Thoracic aorta (tissue), 2 donors: ENCODE results near the gene SETD3. TPM values are rescaled to one million over a fixed set of nuclear protein-coding genes. Genes with fewer than 3 reads are reported as not detected.

ENCODE experiments used
- ATAC-seq: fragments of 150-250 bp; one replicate; pipeline ENCODE4 v1.8.0; 2017; ENCODE audit warnings: low read depth; ENCODE audit not compliant: insufficient number of reproducible peaks, low FRiP score
- DNase-seq: peaks from one replicate; pipeline ENCODE4 v3.0.0-alpha.2; 2020; ENCODE audit warnings: low spot score
- H3K27ac ChIP-seq, 2 donors: fragments of 200-600 bp; sonication (generic); 1 replicate in 1 of 2; 2 replicates in 1 of 2; pipeline ENCODE4 v1.5.1; 2016; ENCODE audit warnings: mild to moderate bottlenecking in 2 of 2, moderate library complexity in 2 of 2
- H3K27me3 ChIP-seq: fragments of 200-600 bp; sonication (generic); replicated peaks from 2 replicates; pipeline ENCODE4 v1.6.0; 2016; ENCODE audit warnings: mild to moderate bottlenecking; ENCODE audit not compliant: insufficient read depth
- H3K36me3 ChIP-seq: fragments of 200-600 bp; sonication (generic); one replicate; pipeline ENCODE4 v1.5.1; 2016
- H3K4me1 ChIP-seq, 2 donors: fragments of 200-600 bp; sonication (generic); 1 replicate in 1 of 2; 2 replicates in 1 of 2; pipeline versions ENCODE4 v1.5.1 to v1.6.0; 2016; ENCODE audit warnings: low read depth in 2 of 2, mild to moderate bottlenecking in 1 of 2; ENCODE audit not compliant: control insufficient read depth in 1 of 2
- H3K4me3 ChIP-seq: fragments of 200-600 bp; sonication (generic); 2 replicates; pipeline ENCODE4 v1.5.1; 2016; ENCODE audit warnings: mild to moderate bottlenecking
- H3K9me3 ChIP-seq: fragments of 200-600 bp; sonication (generic); 2 replicates; pipeline ENCODE4 v1.5.1; 2016
- CTCF ChIP-seq: fragments of 200-600 bp; sonication (generic); IDR thresholded peaks from one replicate; pipeline ENCODE4 v1.5.1; 2019; ENCODE audit warnings: antibody characterized with exemption
- total RNA-seq, 2 donors: library from RNA; depleted of rRNA; stranded (reverse); fragments of >200 nt; gene quantifications; one replicate each; pipeline versions ENCODE4 v1.1.0 to v1.2.3, GENCODE V29; 2016

The SETD3 gene
- total RNA-seq, 2 donors from 2014 or later: 70.8 to 76.8 TPM

- DNase-seq (no peak), ATAC-seq (no peak)
- Histone ChIP-seq H3K9me3 (no peaks in the 10 kb centered on the region), H3K4me3 (no peak overlapping the region), H3K27ac (no peak overlapping the region), H3K4me1 (no peaks in the 10 kb centered on the region), H3K27me3 (no peaks in the 10 kb centered on the region), H3K36me3 (peaks cover 27% of the 10 kb centered on the region)
- TF ChIP-seq CTCF: no peak
Observed at GRCh38 chr14:99512571-99513182, 32.0 kb upstream of the SETD3 start.

- no peak for DNase-seq
- Histone ChIP-seq H3K4me3 (no peak overlapping the region), H3K27ac (no peak overlapping the region), H3K27me3 (no peaks in the 10 kb centered on the region), H3K36me3 (peaks cover 33% of the 10 kb centered on the region), H3K9me3 (no peaks in the 10 kb centered on the region), H3K4me1 (no peaks in the 10 kb centered on the region)
- no peak for TF ChIP-seq CTCF
- ATAC-seq: no peak
Observed at GRCh38 chr14:99512110-99512449, 31.4 kb upstream of the SETD3 start.

GRCh38 chr14:99511421-99512109 lies 30.9 kb upstream of the SETD3 start:
- Histone ChIP-seq H3K4me3 (no peak overlapping the region), H3K4me1 (no peaks in the 10 kb centered on the region), H3K27me3 (no peaks in the 10 kb centered on the region), H3K36me3 (peaks cover 38% of the 10 kb centered on the region), H3K27ac (peak overlapping the region in 1 of 2 donors; percentile 11), H3K9me3 (no peaks in the 10 kb centered on the region)
- no peak for TF ChIP-seq CTCF
- DNase-seq: no peak
- ATAC-seq: no peak

- H3K4me3 ChIP-seq: no peak overlapping the region
- DNase-seq (no peak), ATAC-seq (no peak)
- no peak overlapping the region for H3K27ac ChIP-seq
- no peak for TF ChIP-seq CTCF
- H3K4me1 ChIP-seq: no peaks in the 10 kb centered on the region
- H3K9me3 ChIP-seq: no peaks in the 10 kb centered on the region
- H3K27me3 ChIP-seq: no peaks in the 10 kb centered on the region
- peaks cover 47% of the 10 kb centered on the region for H3K36me3 ChIP-seq
Observed at GRCh38 chr14:99510556-99511139, 30.0 kb upstream of the SETD3 start.

- Histone ChIP-seq H3K4me3 (no peak overlapping the region), H3K36me3 (peaks cover 49% of the 10 kb centered on the region), H3K9me3 (no peaks in the 10 kb centered on the region), H3K4me1 (no peaks in the 10 kb centered on the region), H3K27ac (no peak overlapping the region), H3K27me3 (no peaks in the 10 kb centered on the region)
- TF ChIP-seq CTCF: no peak
- no peak for ATAC-seq
- no peak for DNase-seq
Observed at GRCh38 chr14:99509871-99510555, 29.4 kb upstream of the SETD3 start.
